22Rv1 (cell line): ENCODE measurements around the gene APOC3.

Experiments
- ZFX ChIP-seq: fragments of 450-650 bp; IDR thresholded peaks from 2 replicates; pipeline ENCODE4 v1.6.1; 2017; ENCODE audit warnings: antibody characterized with exemption, borderline replicate concordance
- TF ChIP-seq, protein P1 (sequence below): fragments of 450-650 bp; IDR thresholded peaks from 2 replicates; pipeline ENCODE4 v1.5.1; 2017; ENCODE audit warnings: mild to moderate bottlenecking

DNA sequence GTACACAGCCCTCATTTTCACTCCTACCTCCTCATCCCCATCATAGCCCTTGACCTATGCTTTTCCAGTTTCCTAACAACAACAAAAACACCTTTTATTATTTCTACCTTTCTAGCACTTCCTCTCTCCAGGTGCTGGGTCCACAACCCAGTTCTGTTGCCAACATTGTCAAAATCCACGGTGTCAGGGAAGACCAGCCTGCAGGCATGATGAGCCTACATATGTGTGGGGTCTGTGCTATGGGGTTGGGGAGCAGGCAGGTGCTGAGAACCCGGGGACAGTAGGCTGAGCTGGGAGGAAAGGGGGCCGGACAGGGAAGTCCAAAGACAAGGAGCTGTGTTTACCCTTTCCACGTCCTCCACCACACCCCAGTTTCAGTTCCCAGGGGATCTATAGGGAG, 41.2 kb upstream of the APOC3 start:
- TF ChIP-seq, protein P1, sequence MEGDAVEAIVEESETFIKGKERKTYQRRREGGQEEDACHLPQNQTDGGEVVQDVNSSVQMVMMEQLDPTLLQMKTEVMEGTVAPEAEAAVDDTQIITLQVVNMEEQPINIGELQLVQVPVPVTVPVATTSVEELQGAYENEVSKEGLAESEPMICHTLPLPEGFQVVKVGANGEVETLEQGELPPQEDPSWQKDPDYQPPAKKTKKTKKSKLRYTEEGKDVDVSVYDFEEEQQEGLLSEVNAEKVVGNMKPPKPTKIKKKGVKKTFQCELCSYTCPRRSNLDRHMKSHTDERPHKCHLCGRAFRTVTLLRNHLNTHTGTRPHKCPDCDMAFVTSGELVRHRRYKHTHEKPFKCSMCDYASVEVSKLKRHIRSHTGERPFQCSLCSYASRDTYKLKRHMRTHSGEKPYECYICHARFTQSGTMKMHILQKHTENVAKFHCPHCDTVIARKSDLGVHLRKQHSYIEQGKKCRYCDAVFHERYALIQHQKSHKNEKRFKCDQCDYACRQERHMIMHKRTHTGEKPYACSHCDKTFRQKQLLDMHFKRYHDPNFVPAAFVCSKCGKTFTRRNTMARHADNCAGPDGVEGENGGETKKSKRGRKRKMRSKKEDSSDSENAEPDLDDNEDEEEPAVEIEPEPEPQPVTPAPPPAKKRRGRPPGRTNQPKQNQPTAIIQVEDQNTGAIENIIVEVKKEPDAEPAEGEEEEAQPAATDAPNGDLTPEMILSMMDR: no peak
- TF ChIP-seq ZFX: no peak
